Aorta (tissue), 5 donors: ENCODE measurements around the gene SAXO1. TPM values are rescaled to one million over a fixed set of nuclear protein-coding genes. Genes with fewer than 3 reads are reported as not detected.

Experiments used
- ATAC-seq: fragments of 200-7000 bp; cut with Tn5 transposase; one replicate; pipeline ENCODE4 v1.9.1; 2022; ENCODE audit warnings: moderate library complexity; ENCODE audit not compliant: low FRiP score
- DNase-seq, 2 donors: peaks; one replicate each; pipeline ENCODE4 v3.0.0-alpha.2; 2020
- H3K27ac ChIP-seq, 2 donors: one replicate each; pipeline ENCODE4 v1.5.1; 2013; ENCODE audit warnings: low read length in 2 of 2, mild to moderate bottlenecking in 2 of 2, moderate library complexity in 2 of 2, control low read depth in 1 of 2, inconsistent platforms in 1 of 2, low read depth in 1 of 2
- H3K27me3 ChIP-seq, 2 donors: one replicate each; pipeline ENCODE4 v1.6.1; 2013; ENCODE audit warnings: control low read depth in 1 of 2, low read length in 1 of 2, mild to moderate bottlenecking in 1 of 2, moderate library complexity in 1 of 2; ENCODE audit not compliant: insufficient read depth in 2 of 2, control insufficient read depth in 1 of 2
- H3K36me3 ChIP-seq, 2 donors: one replicate each; pipeline ENCODE4 v1.6.1; 2013; ENCODE audit warnings: control low read depth in 1 of 2, low read length in 1 of 2, mild to moderate bottlenecking in 1 of 2; ENCODE audit not compliant: insufficient read depth in 2 of 2, control insufficient read depth in 1 of 2
- H3K4me1 ChIP-seq, 2 donors: one replicate each; pipeline ENCODE4 v1.6.1; 2013; ENCODE audit warnings: low read length in 2 of 2, control low read depth in 1 of 2, mild to moderate bottlenecking in 1 of 2, moderate library complexity in 1 of 2; ENCODE audit not compliant: insufficient read depth in 2 of 2, control insufficient read depth in 1 of 2
- H3K4me3 ChIP-seq, 2 donors: one replicate each; pipeline ENCODE4 v1.5.1; 2013; ENCODE audit warnings: low read length in 2 of 2, control low read depth in 1 of 2, mild to moderate bottlenecking in 1 of 2
- H3K9me3 ChIP-seq: one replicate; pipeline ENCODE4 v1.6.1; 2013; ENCODE audit warnings: mild to moderate bottlenecking, low read length; ENCODE audit not compliant: control insufficient read depth
- WGBS, 2 donors: extraction: QIAGEN DNeasy Blood & Tissue Kit; methylation state at CpG; one replicate each; pipeline ENCODE4 v1.1.7; 2013; 5-methylcytosine and 5-hydroxymethylcytosine counted together
- intact Hi-C, 2 donors: fragments of 100-400 bp; cut with DNase I; formaldehyde crosslinking; loops; one replicate each; pipeline versions ENCODE4 v1.14.2 to v1.15.0; 2022
- polyA plus RNA-seq, 2 donors: library from polyadenylated mRNA; stranded (reverse); fragments of 200-250 nt; gene quantifications; one replicate each; pipeline ENCODE4 v1.2.3, GENCODE V29; 2013
- total RNA-seq, 2 donors: library from RNA; stranded (reverse); fragmentation: NEBNext Ultra II Directional; extraction: Animal tissue kit (Norgen Biotek cat#: 25700); gene quantifications; one replicate each; pipeline ENCODE4 v1.2.1, GENCODE V29; 2021
- donor health status: healthy with polysubstance abuse.
- donor health status: Bipolar disorder and iron deficiency.
- donor health status: DM: no; HTN: no; CAD: no.
- donor health status: DM: no; HTN: no; CAD: no.
- donor health status: DM: yes; HTN: yes; CAD: no.

The SAXO1 gene
- total and polyA plus RNA-seq, 4 donors: 0.24 to 0.29 TPM; not detected in 2

DNA sequence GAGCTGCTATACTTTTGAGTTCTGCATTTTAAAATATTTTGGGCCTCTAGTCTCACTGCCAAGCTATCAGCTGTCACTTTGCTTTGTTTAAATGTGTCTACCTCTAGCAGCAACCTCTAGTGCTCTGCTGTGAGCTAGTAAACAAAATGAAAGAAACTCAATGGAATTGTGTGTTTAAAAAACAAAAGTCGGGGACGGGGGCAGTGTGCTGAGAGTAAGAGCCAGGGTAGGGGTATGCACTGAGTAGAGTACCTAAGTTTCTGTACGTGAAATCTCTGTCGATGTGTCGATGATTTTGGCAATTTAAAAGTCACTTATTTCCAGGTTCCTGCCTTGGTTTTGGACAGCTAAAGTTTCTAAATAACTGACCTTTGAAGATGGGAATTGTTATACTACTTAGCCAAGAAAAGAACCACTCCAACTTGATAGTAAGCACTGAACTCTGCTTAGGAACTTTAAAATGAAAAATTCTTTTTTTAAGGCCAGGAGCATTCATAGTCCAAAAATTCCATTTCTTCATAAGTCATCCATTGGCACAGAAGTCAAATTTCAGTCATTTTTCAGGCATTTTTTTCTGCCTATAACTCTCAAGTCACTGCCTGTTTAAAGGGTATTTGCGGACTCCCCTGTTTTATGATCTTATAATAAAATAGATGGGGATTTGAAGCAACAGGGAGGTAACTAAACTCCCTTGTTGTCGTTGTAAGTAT, 111.5 kb downstream of the SAXO1 start:
- Histone ChIP-seq H3K36me3 (no peaks in the 10 kb centered on the region), H3K27me3 (no peaks in the 10 kb centered on the region), H3K4me3 (no peak overlapping the region), H3K27ac (peak overlapping the region; percentile 73 to 78), H3K4me1 (peaks cover 0 to 3% of the 10 kb centered on the region in 2 donors), H3K9me3 (no peaks in the 10 kb centered on the region)
- DNase-seq (no peak), ATAC-seq (peak; percentile 17)
- intact Hi-C loops: no loop called here
- 12 to 18% methylated on average over 7 of the region's 7 CpGs for whole genome bisulfite sequencing, 2 donors

DNA sequence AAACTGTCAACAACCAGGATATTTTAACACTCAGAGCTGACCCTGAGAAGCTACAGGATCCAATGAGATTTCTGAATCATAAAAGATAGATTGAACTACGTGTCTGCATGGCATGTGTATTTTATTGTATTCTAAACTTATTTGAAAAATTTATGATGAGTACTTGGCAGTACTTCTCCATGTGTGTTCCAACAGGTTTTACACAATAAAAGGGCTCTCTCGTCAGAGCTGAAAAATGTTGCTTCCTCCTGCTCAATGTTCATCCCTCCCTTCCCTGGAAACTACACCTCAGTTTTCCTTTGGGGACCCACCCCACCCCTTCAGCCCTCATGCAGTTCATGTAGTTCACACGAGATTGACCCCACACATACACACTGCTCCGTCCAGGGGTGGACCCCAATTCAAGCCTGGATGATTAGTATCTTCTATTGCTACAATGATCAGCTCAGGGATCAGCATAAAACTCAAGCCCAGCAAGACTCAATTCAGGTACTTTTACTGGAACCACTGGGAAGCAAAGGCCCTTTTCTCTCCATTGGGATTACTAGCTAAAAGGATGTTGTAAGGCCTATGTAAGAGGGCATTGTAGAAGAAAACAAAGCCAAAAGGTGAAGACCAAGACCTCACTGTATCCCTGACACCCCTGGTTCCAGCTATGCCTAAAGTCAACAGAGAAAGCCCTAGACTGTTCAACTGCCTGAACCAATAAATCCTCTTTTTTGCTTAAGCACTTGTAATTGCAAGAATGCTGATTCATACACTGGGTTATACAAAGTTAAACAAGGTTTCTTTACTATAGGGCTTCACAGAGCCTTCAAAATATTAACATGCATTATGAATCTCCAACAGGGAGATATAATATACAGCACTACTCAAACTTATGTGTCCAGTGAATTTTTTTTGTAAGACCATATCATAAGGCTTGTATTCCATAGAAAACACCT, 112.6 kb downstream of the SAXO1 start:
- no peaks in the 10 kb centered on the region for H3K36me3 ChIP-seq
- no peak overlapping the region for H3K4me3 ChIP-seq
- DNase-seq (no peak), ATAC-seq (no peak)
- H3K27ac ChIP-seq: no peak overlapping the region
- intact Hi-C loops: no loop called here
- WGBS, 2 donors: 76 to 85% methylated on average over 4 of the region's 4 CpGs
- no peaks in the 10 kb centered on the region for H3K27me3 ChIP-seq
- H3K4me1 ChIP-seq: peaks cover 0 to 3% of the 10 kb centered on the region in 2 donors
- no peaks in the 10 kb centered on the region for H3K9me3 ChIP-seq

DNA sequence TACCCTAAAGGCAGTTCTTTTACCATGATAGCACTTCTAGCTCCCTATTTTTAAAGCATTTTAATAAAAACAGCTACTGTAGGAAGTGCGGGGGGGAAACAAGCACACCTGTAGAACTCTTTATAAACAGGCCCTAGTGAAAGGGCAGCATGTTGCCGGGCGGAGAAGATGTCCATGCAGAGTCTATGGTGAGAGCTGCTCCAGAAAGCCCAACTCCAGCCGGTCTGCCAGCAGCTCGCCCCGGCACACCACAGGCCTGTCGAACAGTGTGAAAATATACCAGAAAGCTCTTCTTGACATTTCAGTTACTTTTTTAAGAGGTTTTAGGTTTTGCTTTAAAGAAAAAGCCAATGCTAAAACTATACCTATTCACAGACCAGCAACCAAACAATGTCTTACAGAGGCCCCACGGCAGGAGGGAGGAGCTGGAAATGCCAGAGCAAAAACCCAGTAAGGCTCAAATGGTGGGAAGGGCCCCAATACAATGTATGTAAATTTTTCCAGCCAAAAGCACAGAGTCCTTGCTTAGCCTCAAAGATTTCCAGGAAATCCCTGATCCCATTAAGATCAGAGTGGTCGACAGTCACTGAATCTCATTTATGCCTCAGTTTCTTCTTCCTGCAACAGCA, 121.2 kb downstream of the SAXO1 start:
- no peaks in the 10 kb centered on the region for H3K27me3 ChIP-seq
- no peaks in the 10 kb centered on the region for H3K36me3 ChIP-seq
- H3K4me1 ChIP-seq: no peaks in the 10 kb centered on the region
- ATAC-seq: no peak
- no peak for DNase-seq
- H3K9me3 ChIP-seq: no peaks in the 10 kb centered on the region
- intact Hi-C loops: no loop called here
- WGBS, 2 donors: 92 to 95% methylated on average over 9 of the region's 9 CpGs
- no peak overlapping the region for H3K27ac ChIP-seq
- H3K4me3 ChIP-seq: no peak overlapping the region

DNA sequence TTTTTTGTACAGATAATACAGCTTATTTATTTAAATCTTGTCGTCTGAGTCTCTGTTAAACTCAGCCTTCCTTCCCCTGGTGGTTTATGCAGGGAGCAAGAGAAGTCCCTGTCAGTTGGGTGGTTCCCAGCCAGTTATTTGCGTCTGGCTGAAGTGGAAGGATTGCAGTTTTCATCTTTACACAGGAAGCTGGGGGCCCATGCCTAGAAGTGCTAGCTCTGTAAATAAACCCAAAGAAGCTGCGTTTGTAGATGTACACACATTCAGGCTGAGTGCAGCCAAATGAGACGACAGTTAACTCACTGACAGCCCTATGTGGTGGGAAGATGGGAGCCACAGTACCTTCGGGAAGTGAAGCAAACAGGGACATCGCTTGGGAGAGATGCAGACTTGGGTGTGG, 122.1 kb downstream of the SAXO1 start:
- WGBS, 2 donors: 59 to 76% methylated on average over 6 of the region's 6 CpGs

DNA sequence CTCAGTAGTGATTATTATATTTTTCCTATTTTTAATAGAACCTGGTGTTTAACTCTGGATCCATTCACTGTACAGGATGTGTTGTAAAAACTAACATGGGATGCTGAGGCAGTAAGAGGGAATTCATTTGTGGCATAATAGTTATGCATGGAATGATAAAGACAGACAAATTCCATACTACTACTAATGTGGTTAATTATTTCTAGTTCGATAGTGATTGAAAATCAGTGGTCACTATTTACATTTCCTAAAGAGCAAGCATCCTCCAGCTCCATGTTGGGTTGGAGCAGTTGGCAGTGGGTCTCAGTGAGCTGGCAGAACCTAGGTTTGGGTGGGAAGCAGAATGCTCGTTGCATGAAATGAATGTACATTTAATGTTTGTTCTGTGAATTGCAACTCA, 122.6 kb downstream of the SAXO1 start:
- 42 to 65% methylated on average over 2 of the region's 2 CpGs for WGBS, 2 donors
- H3K9me3 ChIP-seq: no peaks in the 10 kb centered on the region
- H3K27me3 ChIP-seq: no peaks in the 10 kb centered on the region
- ATAC-seq (no peak), DNase-seq (no peak)
- no peaks in the 10 kb centered on the region for H3K4me1 ChIP-seq
- peaks cover 0 to 4% of the 10 kb centered on the region in 2 donors for H3K36me3 ChIP-seq
- no peak overlapping the region for H3K27ac ChIP-seq
- H3K4me3 ChIP-seq: no peak overlapping the region
- intact Hi-C loops: no loop called here

More for the DNA sequence above, 122.1 kb downstream of the SAXO1 start:
- intact Hi-C loops: no loop called here
- H3K27me3 ChIP-seq: no peaks in the 10 kb centered on the region
- no peaks in the 10 kb centered on the region for H3K9me3 ChIP-seq
- ATAC-seq (no peak), DNase-seq (no peak)
- H3K4me1 ChIP-seq: no peaks in the 10 kb centered on the region
- no peak overlapping the region for H3K27ac ChIP-seq
- no peaks in the 10 kb centered on the region for H3K36me3 ChIP-seq
- no peak overlapping the region for H3K4me3 ChIP-seq

DNA sequence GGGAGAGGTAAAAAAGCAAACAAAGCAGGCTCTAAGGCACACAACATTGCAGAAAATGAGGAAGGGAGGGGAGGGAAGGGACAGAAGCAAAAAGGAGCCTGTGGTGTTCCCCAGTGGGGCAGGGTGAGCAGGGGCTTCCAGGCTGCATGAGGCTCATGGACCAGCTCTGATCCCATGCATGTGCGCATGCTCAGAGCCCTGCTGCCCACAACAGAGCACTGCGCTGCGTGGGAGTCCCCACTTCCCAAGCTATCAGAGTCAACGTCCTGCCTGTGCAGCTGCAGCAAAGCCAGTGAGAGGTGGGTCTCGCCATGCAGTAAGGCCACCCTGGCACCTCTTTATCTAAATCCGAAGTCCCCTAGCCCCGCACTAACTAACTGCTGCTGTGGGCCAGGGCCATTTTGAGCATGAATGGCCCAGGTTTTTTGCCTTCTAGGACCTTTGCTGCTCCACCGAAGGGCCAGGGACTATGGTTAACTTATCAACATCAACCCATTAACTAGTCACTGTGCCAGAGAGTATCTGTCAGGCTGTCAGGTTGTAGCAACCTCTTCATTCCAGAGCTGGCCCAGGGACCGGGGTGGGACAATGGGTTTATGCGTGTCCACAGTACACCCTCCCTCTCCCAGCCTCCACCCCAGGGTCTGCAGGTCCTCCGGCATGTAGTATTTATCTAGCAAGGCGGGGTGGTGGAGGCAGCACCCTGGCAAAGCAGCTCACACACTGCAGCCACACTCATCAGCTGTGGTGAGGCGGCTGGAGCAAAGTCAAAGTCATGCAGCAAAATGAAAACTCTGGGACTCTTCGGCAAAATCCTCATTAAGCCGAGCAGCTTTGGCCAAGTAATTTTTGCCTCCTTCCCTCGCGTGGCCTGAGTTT, 123.6 kb downstream of the SAXO1 start:
- ATAC-seq: no peak
- H3K27me3 ChIP-seq: no peaks in the 10 kb centered on the region
- 88 to 90% methylated on average over 17 of the region's 17 CpGs for WGBS, 2 donors
- DNase-seq: no peak
- intact Hi-C loops: no loop called here
- H3K36me3 ChIP-seq: peaks cover 0 to 4% of the 10 kb centered on the region in 2 donors
- H3K27ac ChIP-seq: no peak overlapping the region
- no peak overlapping the region for H3K4me3 ChIP-seq
- no peaks in the 10 kb centered on the region for H3K9me3 ChIP-seq
- no peaks in the 10 kb centered on the region for H3K4me1 ChIP-seq

DNA sequence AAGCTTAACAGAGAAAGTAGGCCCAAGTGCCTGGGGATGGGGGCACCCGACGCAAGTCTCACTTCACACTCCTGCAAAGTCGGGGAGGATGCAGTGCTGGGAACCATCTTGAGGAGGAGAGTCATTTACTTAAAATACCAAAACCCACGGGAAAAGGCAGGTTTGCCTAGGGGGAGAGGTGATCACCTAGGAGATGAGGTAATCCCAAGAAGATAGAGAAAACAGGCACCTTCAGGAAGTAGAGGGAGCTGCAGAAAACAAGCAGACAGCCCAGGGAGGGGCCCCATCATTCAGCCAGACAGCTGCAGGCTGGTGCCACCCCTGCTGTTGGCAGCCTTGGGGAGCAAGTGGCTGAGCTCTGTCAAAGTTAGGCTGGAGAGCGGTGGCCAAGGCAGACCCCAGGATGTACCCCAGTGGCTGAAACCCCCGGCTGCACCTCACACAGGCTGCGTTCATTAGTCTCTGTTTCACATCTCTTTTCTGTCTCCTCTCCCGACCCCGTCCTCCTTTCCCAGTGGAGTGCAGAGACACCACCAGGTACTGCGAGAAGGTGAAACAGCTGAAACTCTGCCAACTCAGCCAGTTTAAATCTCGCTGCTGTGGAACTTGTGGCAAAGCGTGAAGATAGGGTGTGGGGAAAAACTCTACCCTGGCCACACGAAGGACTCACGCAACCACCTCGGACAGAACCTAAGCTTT, 124.9 kb downstream of the SAXO1 start:
- no peaks in the 10 kb centered on the region for H3K4me1 ChIP-seq
- ATAC-seq (no peak), DNase-seq (no peak)
- WGBS, 2 donors: 90 to 92% methylated on average over 15 of the region's 15 CpGs
- H3K27me3 ChIP-seq: no peaks in the 10 kb centered on the region
- no peak overlapping the region for H3K27ac ChIP-seq
- no peaks in the 10 kb centered on the region for H3K9me3 ChIP-seq
- H3K36me3 ChIP-seq: peaks cover 0 to 4% of the 10 kb centered on the region in 2 donors
- intact Hi-C loops: no loop called here
- no peak overlapping the region for H3K4me3 ChIP-seq
